ENCODE data around the gene UBTFL1.
"Not testable (repeated sequence)": the region's sequence is repeated elsewhere in the genome, so short reads cannot be mapped to it uniquely, and the experiment has no call there.

DNA sequence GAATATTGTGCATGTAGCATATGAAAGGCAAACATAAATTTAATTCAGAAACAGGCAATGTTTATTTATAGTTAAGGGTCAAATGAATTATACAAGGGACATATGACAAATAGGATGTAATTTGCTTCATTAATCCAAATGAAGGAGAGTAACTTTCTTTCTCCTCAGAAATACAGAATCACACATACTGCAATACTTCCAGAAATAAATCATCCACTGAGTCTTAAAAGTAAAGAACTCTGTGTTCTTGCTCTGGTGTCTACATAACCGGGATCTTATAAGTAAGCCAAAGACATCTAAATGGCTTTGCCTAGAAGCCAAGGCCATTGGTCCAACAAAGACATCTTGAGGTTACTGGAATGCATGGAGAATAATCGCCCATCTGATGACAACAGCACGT is at the start of gene UBTFL1:
- TF ChIP-seq POLR2A, POLR2AphosphoS5 (IDR thresholded peaks at IDR 0.05): not testable (repeated sequence)
- TF ChIP-seq, protein P1, sequence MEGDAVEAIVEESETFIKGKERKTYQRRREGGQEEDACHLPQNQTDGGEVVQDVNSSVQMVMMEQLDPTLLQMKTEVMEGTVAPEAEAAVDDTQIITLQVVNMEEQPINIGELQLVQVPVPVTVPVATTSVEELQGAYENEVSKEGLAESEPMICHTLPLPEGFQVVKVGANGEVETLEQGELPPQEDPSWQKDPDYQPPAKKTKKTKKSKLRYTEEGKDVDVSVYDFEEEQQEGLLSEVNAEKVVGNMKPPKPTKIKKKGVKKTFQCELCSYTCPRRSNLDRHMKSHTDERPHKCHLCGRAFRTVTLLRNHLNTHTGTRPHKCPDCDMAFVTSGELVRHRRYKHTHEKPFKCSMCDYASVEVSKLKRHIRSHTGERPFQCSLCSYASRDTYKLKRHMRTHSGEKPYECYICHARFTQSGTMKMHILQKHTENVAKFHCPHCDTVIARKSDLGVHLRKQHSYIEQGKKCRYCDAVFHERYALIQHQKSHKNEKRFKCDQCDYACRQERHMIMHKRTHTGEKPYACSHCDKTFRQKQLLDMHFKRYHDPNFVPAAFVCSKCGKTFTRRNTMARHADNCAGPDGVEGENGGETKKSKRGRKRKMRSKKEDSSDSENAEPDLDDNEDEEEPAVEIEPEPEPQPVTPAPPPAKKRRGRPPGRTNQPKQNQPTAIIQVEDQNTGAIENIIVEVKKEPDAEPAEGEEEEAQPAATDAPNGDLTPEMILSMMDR (IDR thresholded peaks at IDR 0.05), result not testable (repeated sequence)
